HG03039 (cell line): ENCODE results near the gene RAD51B.

Source experiments
- ATAC-seq: cut with Tn5 transposase; IDR thresholded peaks from one replicate; pipeline ENCODE4 v1.9.1; 2021; ENCODE audit warnings: mild to moderate bottlenecking, moderate library complexity; ENCODE audit not compliant: unreplicated experiment

The RAD51B gene

DNA sequence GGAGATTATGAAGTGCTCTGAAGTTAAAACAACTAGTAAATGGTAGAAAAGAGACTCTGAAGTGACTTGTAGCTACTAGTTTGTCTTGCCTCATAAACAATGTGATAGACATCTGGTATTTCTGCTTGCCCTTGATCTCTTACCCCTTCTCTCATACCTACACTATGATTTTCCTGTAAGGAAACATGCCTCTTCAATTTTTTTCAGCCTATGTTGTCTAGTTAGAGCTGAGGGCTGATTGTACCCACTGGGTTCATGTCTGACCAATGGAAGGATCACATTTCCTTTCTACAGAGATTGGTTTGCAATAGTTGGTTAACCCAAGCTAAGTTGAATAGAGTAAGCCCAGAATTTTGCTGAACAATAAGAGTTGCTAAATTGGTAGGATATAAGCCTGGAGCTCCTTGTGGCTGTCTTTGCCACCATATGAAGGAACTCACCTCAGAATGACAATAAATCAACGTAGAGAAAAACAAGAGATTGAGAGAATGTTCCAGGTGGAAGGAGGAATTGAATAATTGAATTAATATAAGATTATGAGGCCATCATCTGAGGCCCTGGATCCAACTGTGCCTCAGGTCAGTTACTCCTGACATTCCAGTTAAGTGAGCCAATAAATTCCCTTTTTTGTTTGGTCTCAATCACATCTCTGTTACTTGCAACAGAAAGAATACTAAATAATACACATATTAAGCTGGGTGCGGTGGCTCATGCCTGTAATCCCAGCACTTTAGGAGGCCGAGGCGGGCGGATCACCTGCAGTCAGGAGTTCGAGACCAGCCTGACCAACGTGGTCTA is 626.9 kb downstream of the RAD51B start:
- no peak for ATAC-seq

GRCh38 chr14:68447581-68448251 is 628.1 kb downstream of the RAD51B start:
- no peak for ATAC-seq

GRCh38 chr14:68448252-68448902 is 628.8 kb downstream of the RAD51B start:
- ATAC-seq: no peak

- no peak for ATAC-seq
Measured at GRCh38 chr14:68449561-68450181, 630.1 kb downstream of the RAD51B start.

DNA sequence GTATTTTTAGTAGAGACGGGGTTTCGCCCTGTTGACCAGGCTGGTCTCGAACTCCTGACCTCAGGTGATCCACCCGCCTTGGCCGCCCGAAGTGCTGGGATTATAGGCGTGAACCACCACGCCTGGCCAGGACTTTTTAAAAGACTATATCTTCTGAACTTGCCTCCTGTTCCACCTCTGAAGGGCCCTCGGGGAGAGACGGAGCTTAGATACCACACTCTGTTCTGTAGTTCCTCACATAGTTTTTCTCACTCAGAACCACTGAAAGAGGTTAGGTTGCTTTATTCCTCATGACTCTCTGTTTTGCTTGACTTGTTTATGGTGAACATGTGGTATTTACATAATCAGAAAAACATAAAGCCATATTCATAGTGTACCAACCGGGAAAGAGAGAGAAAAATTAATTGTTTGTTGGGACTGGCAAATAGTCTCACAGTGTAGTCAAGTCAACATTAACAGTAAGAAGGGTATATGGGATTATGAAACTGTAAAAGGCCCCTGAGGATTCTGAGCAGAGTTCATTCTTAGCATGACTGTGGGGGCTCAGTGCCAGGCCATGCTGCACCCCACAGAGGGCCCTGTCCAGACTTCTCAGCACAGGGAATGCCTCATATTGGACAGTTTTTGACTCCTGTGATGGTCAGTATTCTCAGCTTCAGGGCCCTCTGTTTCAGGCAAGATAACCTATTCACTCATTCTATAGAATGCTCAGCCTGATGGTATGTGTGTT is 631.0 kb downstream of the RAD51B start:
- no peak for ATAC-seq

DNA sequence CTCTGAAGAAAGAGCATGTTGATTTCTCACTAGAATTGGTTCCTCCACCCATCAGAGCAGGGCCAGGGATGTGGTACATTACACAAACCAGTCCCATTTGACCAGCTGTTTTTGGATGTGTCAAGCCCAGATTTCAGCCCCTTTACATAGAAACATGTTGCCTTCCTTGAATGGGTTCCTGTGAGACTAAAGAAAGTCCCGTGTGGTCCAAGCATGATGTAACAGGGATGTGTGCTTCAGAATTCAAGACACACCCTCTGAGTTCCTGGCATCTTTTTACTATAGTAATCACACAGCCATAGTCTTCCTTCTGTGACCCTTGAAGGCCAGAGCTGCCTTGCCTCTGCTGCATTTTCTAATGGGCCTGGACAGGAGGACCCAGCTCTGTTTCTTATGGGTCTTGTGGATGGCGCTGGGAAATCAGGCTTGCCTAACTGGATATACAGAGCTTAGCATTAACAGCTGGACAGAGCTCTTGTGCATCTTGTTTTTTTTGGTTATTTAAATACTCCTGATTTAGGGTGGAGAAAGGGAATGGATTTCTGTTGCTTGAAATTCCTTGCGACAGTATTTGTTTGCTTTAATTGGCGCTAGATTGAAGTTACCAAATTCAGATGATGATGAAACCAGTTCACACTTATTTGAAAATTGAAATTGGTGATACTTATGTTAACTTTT is 632.3 kb downstream of the RAD51B start:
- ATAC-seq: no peak

GRCh38 chr14:68458253-68458652 is 638.7 kb downstream of the RAD51B start:
- no peak for ATAC-seq

DNA sequence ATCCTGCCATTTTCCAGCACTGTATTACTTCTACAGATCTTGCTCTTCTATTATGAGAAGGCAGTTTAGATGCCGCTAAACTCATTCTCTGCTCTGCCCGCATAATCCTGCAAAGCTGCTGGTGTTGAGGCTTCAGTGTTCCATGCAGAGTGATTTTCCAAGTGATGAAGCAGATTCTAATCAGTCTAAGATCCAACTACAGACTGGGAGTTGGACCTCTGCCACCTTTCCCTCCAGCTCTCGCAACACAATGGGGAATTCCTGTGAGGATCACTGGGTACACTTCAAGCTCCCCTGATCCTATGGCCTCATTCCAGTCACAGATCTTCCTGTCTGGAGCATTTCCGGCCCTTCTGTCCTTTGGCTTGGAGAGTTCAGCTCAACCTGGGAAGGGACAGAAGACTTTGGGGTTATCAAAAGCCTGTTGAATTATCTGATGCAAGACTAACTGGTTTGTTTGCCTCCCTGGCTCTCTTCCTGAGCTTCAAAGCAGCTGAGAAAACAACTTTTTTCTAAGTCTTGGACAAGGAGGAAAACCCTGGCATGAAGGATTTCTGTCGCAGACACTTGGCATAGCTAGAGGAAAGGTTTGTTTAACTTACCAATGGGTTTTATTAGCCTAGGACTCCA is 639.4 kb downstream of the RAD51B start:
- no peak for ATAC-seq

GRCh38 chr14:68459480-68460136 is 640.0 kb downstream of the RAD51B start:
- ATAC-seq: no peak

GRCh38 chr14:68460541-68460940 is 641.0 kb downstream of the RAD51B start:
- ATAC-seq: no peak

DNA sequence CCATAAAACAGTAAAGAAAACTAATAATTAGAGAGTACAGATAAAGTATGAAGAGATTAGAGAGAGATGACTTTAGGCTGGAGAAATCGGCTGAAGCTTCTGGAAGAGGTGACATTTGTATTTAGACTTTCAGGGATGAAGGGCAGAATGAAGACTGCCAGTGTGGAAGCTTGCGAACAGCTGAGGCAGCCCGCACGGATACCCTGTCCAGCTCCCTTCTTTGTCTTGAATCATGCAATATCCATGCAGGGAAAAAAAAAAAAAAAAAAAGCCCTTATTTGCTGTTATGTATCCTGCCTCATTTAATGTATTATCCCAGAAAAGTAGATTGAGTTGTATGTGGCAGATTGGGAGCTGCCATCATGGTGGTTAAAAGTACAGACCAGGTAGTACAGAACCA is 641.5 kb downstream of the RAD51B start:
- no peak for ATAC-seq

DNA sequence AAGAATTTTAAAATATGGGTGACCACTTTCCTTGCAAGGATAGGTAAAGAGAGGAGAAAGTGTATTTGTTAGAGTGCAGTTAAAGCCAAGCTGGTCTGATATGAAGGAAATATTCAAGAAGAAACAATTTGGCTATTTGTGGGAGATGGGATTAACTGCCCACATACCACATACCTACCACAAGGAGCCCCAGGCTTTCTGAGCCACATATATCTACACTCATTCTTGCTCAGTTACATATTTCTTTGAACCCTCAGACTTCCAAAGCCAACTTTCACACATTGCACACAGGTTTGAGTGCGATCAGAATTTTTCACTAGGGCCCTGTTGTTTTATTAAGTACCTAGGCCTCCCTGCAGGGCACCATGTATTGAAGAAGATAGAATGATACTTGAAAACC is 643.1 kb downstream of the RAD51B start:
- no peak for ATAC-seq

- no peak for ATAC-seq
Measured at GRCh38 chr14:68463299-68463698, 643.7 kb downstream of the RAD51B start.

GRCh38 chr14:68463705-68464374 is 644.3 kb downstream of the RAD51B start:
- ATAC-seq: no peak

- no peak for ATAC-seq
Measured at GRCh38 chr14:68464711-68465110, 645.1 kb downstream of the RAD51B start.

GRCh38 chr14:68466491-68466977 is 647.0 kb downstream of the RAD51B start:
- ATAC-seq: no peak

- ATAC-seq: no peak
Measured at GRCh38 chr14:68467425-68467824, 647.8 kb downstream of the RAD51B start.

DNA sequence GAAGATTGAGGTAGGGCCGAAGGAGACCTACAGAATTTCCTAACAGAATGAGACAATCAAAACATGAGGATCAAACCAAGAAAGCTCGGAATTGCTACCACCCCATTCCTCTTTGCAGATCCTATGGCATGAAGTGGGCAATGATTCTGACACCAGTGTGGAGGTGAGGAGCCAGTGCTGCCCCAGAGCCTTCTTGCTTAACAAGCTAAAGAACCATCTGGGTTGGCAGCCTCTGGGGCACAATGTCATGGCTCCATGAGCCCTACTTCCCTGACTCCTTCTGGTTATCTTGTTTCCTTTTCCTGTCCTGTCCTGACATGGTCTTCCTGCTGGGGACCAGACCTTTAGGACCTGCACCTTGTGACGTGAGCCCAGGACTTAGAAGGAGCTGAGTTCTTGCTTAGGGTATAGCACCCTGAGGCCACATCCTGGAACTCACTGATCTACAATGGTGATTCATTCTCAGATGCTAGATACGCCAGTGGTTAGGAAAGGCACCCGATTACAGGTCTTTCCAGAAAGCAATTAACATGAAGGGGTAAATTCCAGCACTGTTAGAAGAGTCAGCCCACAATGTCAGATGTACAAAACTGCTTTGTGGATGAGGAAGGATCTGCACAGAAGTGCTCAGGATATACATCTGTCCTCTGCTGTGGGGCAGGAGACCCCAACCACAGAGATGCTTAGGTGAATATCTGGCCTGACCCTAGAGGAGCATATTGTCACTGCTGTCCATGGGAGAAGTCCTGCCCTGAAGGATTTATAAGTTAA is 649.0 kb downstream of the RAD51B start:
- no peak for ATAC-seq
